GM13977 (cell line): ENCODE results near the gene SEC24D.
"Not testable (repeated sequence)": the region's sequence is repeated elsewhere in the genome, so short reads cannot be mapped to it uniquely, and the experiment has no call there.

Experiments
- DNase-seq: peaks from one replicate; pipeline ENCODE4 v3.0.0; 2012; ENCODE audit warnings: low spot score
- CTCF ChIP-seq: IDR thresholded peaks from 2 replicates; pipeline ENCODE4 v1.5.1; 2012; ENCODE audit warnings: mild to moderate bottlenecking, control low read depth; ENCODE audit not compliant: insufficient read depth; ENCODE audit errors: extremely low read depth, missing control alignments
- in situ Hi-C: fragments of 300-500 bp; cut with MboI; formaldehyde crosslinking; loops from one replicate; pipeline ENCODE4 v1.12.0; 2022; ENCODE audit warnings: low sequenced_read_pairs, low pct_unique_long_range_greater_than_20kb, mixed read lengths, inconsistent platforms; ENCODE audit not compliant: unreplicated experiment

The SEC24D gene

GRCh38 chr4:118835571-118836300, at the start of gene SEC24D:
SEC24D (minus strand) TSS chr4:118836126; CDS start chr4:118833696, 2,430 bp downstream.
- in situ Hi-C loops = no loop called here
- DNase-seq = peak; percentile 95

GRCh38 chr4:118884716-118885115, 48.8 kb upstream of the SEC24D start:
- no peak for TF ChIP-seq CTCF
- DNase-seq = no peak
- in situ Hi-C loops = no loop called here

More at GRCh38 chr4:118835571-118836300, at the start of gene SEC24D:
- no peak for TF ChIP-seq CTCF

GRCh38 chr4:118883861-118884260, 47.9 kb upstream of the SEC24D start:
- DNase-seq = no peak
- in situ Hi-C loops = no loop called here
- TF ChIP-seq CTCF = peak; percentile 16

GRCh38 chr4:118881512-118882146, 45.7 kb upstream of the SEC24D start:
- no peak for DNase-seq
- in situ Hi-C loops = no loop called here
- no peak for TF ChIP-seq CTCF

GRCh38 chr4:118879409-118879808, 43.5 kb upstream of the SEC24D start:
- in situ Hi-C loops = no loop called here
- no peak for DNase-seq
- no peak for TF ChIP-seq CTCF

- in situ Hi-C loops, DNase-seq: not testable (repeated sequence)
Observed at GRCh38 chr4:118878507-118878906, 42.6 kb upstream of the SEC24D start.

GRCh38 chr4:118877797-118878196, 41.9 kb upstream of the SEC24D start:
- TF ChIP-seq CTCF = no peak
- in situ Hi-C loops = no loop called here
- no peak for DNase-seq
